ENCODE results near the gene TMEM176A. TPM values are rescaled to one million over a fixed set of nuclear protein-coding genes. Genes with fewer than 3 reads are reported as not detected.

Gene TMEM176A
- polyA plus RNA-seq, 1 donor (not counting 4 experiments of a cell fraction or from before 2014, with no cell fraction given) = not detected

DNA sequence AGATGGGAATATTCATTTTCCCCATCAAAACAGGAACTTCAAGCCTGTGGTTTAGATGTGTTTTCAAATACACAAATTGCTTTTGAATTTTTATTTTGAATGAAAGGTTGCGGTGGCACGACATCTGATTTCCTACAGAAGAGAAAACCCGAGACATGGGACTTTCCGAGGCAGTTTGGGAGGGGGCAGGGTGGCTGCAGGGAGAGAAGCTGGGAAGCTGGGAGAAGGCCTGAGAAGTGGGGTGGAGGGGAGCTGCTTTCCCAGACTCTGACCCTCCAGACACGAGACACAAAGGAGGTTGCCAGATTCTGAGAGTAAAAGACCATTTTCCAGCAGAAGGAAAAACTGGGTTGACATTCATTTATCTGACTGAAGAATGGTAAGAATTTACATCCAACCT lies 19.6 kb downstream of the TMEM176A start:
- no peaks in the 10 kb centered on the region for H3K4me1 ChIP-seq (ENCODE audit: control insufficient read depth, extremely low read depth, insufficient read depth, low read length)
- no peak for TF ChIP-seq EZH2 (IDR thresholded peaks at IDR 0.05; ENCODE audit: low read length)
- TF ChIP-seq, protein P1, sequence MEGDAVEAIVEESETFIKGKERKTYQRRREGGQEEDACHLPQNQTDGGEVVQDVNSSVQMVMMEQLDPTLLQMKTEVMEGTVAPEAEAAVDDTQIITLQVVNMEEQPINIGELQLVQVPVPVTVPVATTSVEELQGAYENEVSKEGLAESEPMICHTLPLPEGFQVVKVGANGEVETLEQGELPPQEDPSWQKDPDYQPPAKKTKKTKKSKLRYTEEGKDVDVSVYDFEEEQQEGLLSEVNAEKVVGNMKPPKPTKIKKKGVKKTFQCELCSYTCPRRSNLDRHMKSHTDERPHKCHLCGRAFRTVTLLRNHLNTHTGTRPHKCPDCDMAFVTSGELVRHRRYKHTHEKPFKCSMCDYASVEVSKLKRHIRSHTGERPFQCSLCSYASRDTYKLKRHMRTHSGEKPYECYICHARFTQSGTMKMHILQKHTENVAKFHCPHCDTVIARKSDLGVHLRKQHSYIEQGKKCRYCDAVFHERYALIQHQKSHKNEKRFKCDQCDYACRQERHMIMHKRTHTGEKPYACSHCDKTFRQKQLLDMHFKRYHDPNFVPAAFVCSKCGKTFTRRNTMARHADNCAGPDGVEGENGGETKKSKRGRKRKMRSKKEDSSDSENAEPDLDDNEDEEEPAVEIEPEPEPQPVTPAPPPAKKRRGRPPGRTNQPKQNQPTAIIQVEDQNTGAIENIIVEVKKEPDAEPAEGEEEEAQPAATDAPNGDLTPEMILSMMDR (optimal IDR thresholded peaks at IDR 0.05 in 1 of 3, IDR thresholded peaks at IDR 0.05 in 1 of 3, conservative IDR thresholded peaks at IDR 0.05 in 1 of 3; ENCODE audit: extremely low read depth in 1 of 3, insufficient read depth in 2 of 3, low read length in 3 of 3) = no peak
- H3K9me1 ChIP-seq (ENCODE audit: control insufficient read depth, extremely low read depth, insufficient read depth, low read length) = no peaks in the 10 kb centered on the region
- dilution Hi-C loops (cut with MboI; ENCODE audit: extremely low pct_ligation_motif_present, low sequenced_read_pairs) = no loop called here
- no peak overlapping the region for H2AFZ ChIP-seq (ENCODE audit: control insufficient read depth, low read length)
- H3K27me3 ChIP-seq (ENCODE audit: control insufficient read depth, extremely low read depth, insufficient read depth, low read length) = peaks cover 4% of the 10 kb centered on the region
- H3K9me3 ChIP-seq (ENCODE audit: control insufficient read depth, low read depth, low read length) = no peaks in the 10 kb centered on the region
- no peak for FAIRE-seq
- H4K20me1 ChIP-seq (ENCODE audit: control insufficient read depth, extremely low read depth, insufficient read depth, low read length) = no peaks in the 10 kb centered on the region
- no peaks in the 10 kb centered on the region for H3K79me2 ChIP-seq (ENCODE audit: control insufficient read depth, insufficient read depth, low read length)
- no peak overlapping the region for H3K4me3 ChIP-seq (ENCODE audit: control insufficient read depth in 2 of 3, extremely low read depth in 1 of 3, insufficient read depth in 2 of 3, low read depth in 1 of 3, low read length in 3 of 3)
- no peak for DNase-seq (ENCODE audit: low read depth, low spot score)
- H3K9ac ChIP-seq (ENCODE audit: control insufficient read depth, extremely low read depth, insufficient read depth, low read length) = no peak overlapping the region
- H3K27ac ChIP-seq (ENCODE audit: control insufficient read depth, insufficient read depth, low read length) = no peak overlapping the region
- no peaks in the 10 kb centered on the region for H3K36me3 ChIP-seq (ENCODE audit: control insufficient read depth in 2 of 2, extremely low read depth in 1 of 2, insufficient read depth in 2 of 2, low read length in 2 of 2)
- no peak overlapping the region for H3K4me2 ChIP-seq (ENCODE audit: control insufficient read depth, extremely low read depth, insufficient read depth, low read depth, low read length)

DNA sequence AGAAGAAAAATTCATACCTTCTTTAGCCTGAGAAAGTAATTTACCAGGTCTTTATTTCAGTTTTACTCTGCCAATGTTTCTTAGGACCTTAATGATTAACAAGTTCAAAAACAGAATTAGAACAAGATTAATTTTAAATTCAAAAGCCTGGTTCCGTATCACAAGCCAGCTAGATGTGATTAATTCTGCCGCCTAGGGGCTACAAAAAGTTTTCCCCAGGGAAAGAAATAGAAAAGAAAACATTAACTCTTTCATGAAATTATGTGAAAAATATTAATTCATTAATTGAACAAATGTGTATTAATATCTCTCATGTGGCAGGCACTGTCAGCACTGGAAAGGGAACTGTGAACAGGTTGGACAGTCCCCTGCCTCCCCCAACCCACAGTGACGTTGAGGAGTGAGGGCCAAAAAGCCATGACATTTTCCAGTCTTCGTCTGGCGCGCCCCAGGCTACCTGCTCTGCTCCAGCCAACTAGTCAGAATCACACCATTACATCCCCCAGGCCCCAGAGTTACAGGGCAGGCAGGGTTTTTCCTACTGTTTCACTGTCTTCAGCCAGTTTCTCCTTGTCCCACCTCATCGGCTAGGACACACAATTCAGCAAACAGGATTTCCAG lies 20.1 kb downstream of the TMEM176A start:
- Histone ChIP-seq H3K27ac (ENCODE audit: control insufficient read depth, insufficient read depth, low read length) (no peak overlapping the region), H2AFZ (ENCODE audit: control insufficient read depth, low read length) (no peak overlapping the region)
- TF ChIP-seq EZH2 (IDR thresholded peaks at IDR 0.05; ENCODE audit: low read length) = no peak
- TF ChIP-seq, protein P1 (optimal IDR thresholded peaks at IDR 0.05 in 1 of 3, IDR thresholded peaks at IDR 0.05 in 1 of 3, conservative IDR thresholded peaks at IDR 0.05 in 1 of 3; ENCODE audit: extremely low read depth in 1 of 3, insufficient read depth in 2 of 3, low read length in 3 of 3) = no peak

More for the DNA sequence above, 20.1 kb downstream of the TMEM176A start:
- H3K9ac ChIP-seq (ENCODE audit: control insufficient read depth, extremely low read depth, insufficient read depth, low read length) = no peak overlapping the region
- no peak overlapping the region for H3K4me3 ChIP-seq (ENCODE audit: control insufficient read depth in 2 of 3, extremely low read depth in 1 of 3, insufficient read depth in 2 of 3, low read depth in 1 of 3, low read length in 3 of 3)
- no peaks in the 10 kb centered on the region for H3K9me1 ChIP-seq (ENCODE audit: control insufficient read depth, extremely low read depth, insufficient read depth, low read length)
- DNase-seq (ENCODE audit: low read depth, low spot score) (no peak), FAIRE-seq (no peak)
- dilution Hi-C loops (cut with MboI; ENCODE audit: extremely low pct_ligation_motif_present, low sequenced_read_pairs) = no loop called here
- no peaks in the 10 kb centered on the region for H3K4me1 ChIP-seq (ENCODE audit: control insufficient read depth, extremely low read depth, insufficient read depth, low read length)
- H3K27me3 ChIP-seq (ENCODE audit: control insufficient read depth, extremely low read depth, insufficient read depth, low read length) = peaks cover 4% of the 10 kb centered on the region
- no peaks in the 10 kb centered on the region for H4K20me1 ChIP-seq (ENCODE audit: control insufficient read depth, extremely low read depth, insufficient read depth, low read length)
- H3K9me3 ChIP-seq (ENCODE audit: control insufficient read depth, low read depth, low read length) = no peaks in the 10 kb centered on the region
- H3K79me2 ChIP-seq (ENCODE audit: control insufficient read depth, insufficient read depth, low read length) = no peaks in the 10 kb centered on the region
- no peaks in the 10 kb centered on the region for H3K36me3 ChIP-seq (ENCODE audit: control insufficient read depth in 2 of 2, extremely low read depth in 1 of 2, insufficient read depth in 2 of 2, low read length in 2 of 2)
- H3K4me2 ChIP-seq (ENCODE audit: control insufficient read depth, extremely low read depth, insufficient read depth, low read depth, low read length) = no peak overlapping the region

Data from keratinocyte (primary cell).